ENCODE results near the gene CAP1. TPM values are rescaled to one million over a fixed set of nuclear protein-coding genes. Genes with fewer than 3 reads are reported as not detected.

The CAP1 gene
- total RNA-seq, 1 experiment from 2014 or later = 255 TPM

- no CpG with 5 or more reads among the region's 3 CpGs for WGBS (ENCODE audit: extremely low coverage, insufficient read length, low lambda C conversion rate)
- no peak overlapping the region for H4K91ac ChIP-seq (ENCODE audit: insufficient read length, low read depth, low read length)
- H3K23me2 ChIP-seq (ENCODE audit: insufficient read length, low read depth, low read length, poor library complexity, severe bottlenecking) = no peaks in the 10 kb centered on the region
- no peak overlapping the region for H4K5ac ChIP-seq (ENCODE audit: insufficient read length, low read depth, low read length)
- H3K9me3 ChIP-seq (ENCODE audit: control insufficient read depth, low read depth, low read length) = no peaks in the 10 kb centered on the region
- H3K4me2 ChIP-seq (ENCODE audit: insufficient read depth, insufficient read length, low read length) = no peak overlapping the region
- H3K23ac ChIP-seq (ENCODE audit: insufficient read length, low read depth, low read length) = no peak overlapping the region
- no peak overlapping the region for H2BK15ac ChIP-seq (ENCODE audit: low read depth, low read length)
- H2BK5ac ChIP-seq (ENCODE audit: insufficient read length, low read length) = no peak overlapping the region
- no peak overlapping the region for H3K27ac ChIP-seq (ENCODE audit: insufficient read length, low read depth, low read length)
- Mint-ChIP-seq H3K27ac (no peak overlapping the region), H3K27me3 (ENCODE audit: low read depth) (peaks cover 10% of the 10 kb centered on the region), H3K4me1 (peaks cover 2 to 3% of the 10 kb centered on the region in 2 experiments; a peak in 2 of 4 replicates), H3K36me3 (ENCODE audit: insufficient read depth in 1 of 3, low read depth in 3 of 3) (no peaks in the 10 kb centered on the region), H3K4me3 (no peak overlapping the region), H3K9me3 (peaks cover 2 to 3% of the 10 kb centered on the region in 2 experiments; a peak in 4 of 5 replicates)
- no peak overlapping the region for H3K4ac ChIP-seq (ENCODE audit: low read depth, low read length)
- no peak overlapping the region for H2AK5ac ChIP-seq (ENCODE audit: insufficient read length, low read length)
- no peak overlapping the region for H2BK120ac ChIP-seq (ENCODE audit: low read depth, low read length, poor library complexity, severe bottlenecking)
- H2BK12ac ChIP-seq (ENCODE audit: insufficient read length, low read depth, low read length) = no peak overlapping the region
- H3K14ac ChIP-seq (ENCODE audit: insufficient read depth, low read length) = no peak overlapping the region
- H3K18ac ChIP-seq (ENCODE audit: insufficient read length, low read depth, low read length) = no peak overlapping the region
- H3K4me1 ChIP-seq (ENCODE audit: insufficient read depth, low read length) = no peaks in the 10 kb centered on the region
- H4K20me1 ChIP-seq (ENCODE audit: control insufficient read depth, insufficient read depth, insufficient read length) = no peaks in the 10 kb centered on the region
- no peak overlapping the region for H3K56ac ChIP-seq (ENCODE audit: insufficient read length, low read depth, low read length)
- H3K27me3 ChIP-seq (ENCODE audit: insufficient read depth, low read length) = no peaks in the 10 kb centered on the region
- no peaks in the 10 kb centered on the region for H3K79me1 ChIP-seq (ENCODE audit: insufficient read depth, low read depth, low read length, poor library complexity, severe bottlenecking)
- H2BK20ac ChIP-seq (ENCODE audit: low read depth, low read length, poor library complexity, severe bottlenecking) = no peak overlapping the region
- TF ChIP-seq, protein P1, sequence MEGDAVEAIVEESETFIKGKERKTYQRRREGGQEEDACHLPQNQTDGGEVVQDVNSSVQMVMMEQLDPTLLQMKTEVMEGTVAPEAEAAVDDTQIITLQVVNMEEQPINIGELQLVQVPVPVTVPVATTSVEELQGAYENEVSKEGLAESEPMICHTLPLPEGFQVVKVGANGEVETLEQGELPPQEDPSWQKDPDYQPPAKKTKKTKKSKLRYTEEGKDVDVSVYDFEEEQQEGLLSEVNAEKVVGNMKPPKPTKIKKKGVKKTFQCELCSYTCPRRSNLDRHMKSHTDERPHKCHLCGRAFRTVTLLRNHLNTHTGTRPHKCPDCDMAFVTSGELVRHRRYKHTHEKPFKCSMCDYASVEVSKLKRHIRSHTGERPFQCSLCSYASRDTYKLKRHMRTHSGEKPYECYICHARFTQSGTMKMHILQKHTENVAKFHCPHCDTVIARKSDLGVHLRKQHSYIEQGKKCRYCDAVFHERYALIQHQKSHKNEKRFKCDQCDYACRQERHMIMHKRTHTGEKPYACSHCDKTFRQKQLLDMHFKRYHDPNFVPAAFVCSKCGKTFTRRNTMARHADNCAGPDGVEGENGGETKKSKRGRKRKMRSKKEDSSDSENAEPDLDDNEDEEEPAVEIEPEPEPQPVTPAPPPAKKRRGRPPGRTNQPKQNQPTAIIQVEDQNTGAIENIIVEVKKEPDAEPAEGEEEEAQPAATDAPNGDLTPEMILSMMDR (conservative IDR thresholded peaks at IDR 0.05) = no peak
- H3K79me2 ChIP-seq (ENCODE audit: insufficient read depth, low read length) = no peaks in the 10 kb centered on the region
- H4K8ac ChIP-seq (replicated peaks; ENCODE audit: insufficient read length, low read depth, low read length) = no peak overlapping the region
- DNase-seq = no peak
- no peak overlapping the region for H3T11ph ChIP-seq (ENCODE audit: low read length)
- H2AFZ ChIP-seq (ENCODE audit: low read length) = no peak overlapping the region
- no peak overlapping the region for H3K9ac ChIP-seq (ENCODE audit: extremely low read depth, insufficient read length, low read length)
Observed at GRCh38 chr1:40030528-40031135, 9.9 kb upstream of the CAP1 start.
